ENCODE data around the gene OPN3. TPM values are rescaled to one million over a fixed set of nuclear protein-coding genes. Genes with fewer than 3 reads are reported as not detected.

Gene OPN3
- total RNA-seq: 10 to 100 TPM; 17.7 to 19.1 TPM
- polyA plus RNA-seq: 10 to 100 TPM; 11.3 to 13.3 TPM

GRCh38 chr1:241640149-241640866 lies at the start of gene OPN3, which contains the start of gene CHML:
TSS of gene OPN3 (minus strand) at chr1:241640369. CDS start at chr1:241640254, 115 bp downstream.
TSS of gene CHML (minus strand) at chr1:241640369. CDS start at chr1:241635766, 4,603 bp downstream.
- Histone ChIP-seq H3K36me3 (ENCODE audit: control insufficient read depth in 4 of 4, insufficient read depth in 3 of 4, low read depth in 1 of 4, low read length in 3 of 4) (peaks cover 0 to 2% (median under 1%) of the 10 kb centered on the region in 4 donors), H3K9ac (ENCODE audit: low read depth in 1 of 2, low read length in 2 of 2) (peak within 1 kb of the TSS; percentile 83 to 89), H3K27ac (ENCODE audit: low read depth in 1 of 2, low read length in 2 of 2) (peak within 1 kb of the TSS; percentile 88 to 89), H3K4me1 (ENCODE audit: control insufficient read depth in 4 of 4, insufficient read depth in 4 of 4, low read length in 3 of 4) (peaks cover 4 to 27% (median 9%) of the 10 kb centered on the region in 4 donors), H3K9me3 (ENCODE audit: control insufficient read depth in 4 of 4, low read length in 3 of 4) (no peaks in the 10 kb centered on the region), H3K4me3 (ENCODE audit: low read depth in 1 of 3, low read length in 3 of 3) (peak within 1 kb of the TSS; percentile 97 to 99 (median 98)), H3K27me3 (ENCODE audit: control insufficient read depth in 4 of 4, insufficient read depth in 4 of 4, low read length in 3 of 4) (no peaks in the 10 kb centered on the region)
- TF ChIP-seq SP1 (IDR thresholded peaks at IDR 0.05) (peak; percentile 7), YY1 (IDR thresholded peaks at IDR 0.05) (peak; percentile 76), EGR1 (IDR thresholded peaks at IDR 0.05; ENCODE audit: low read depth in 2 of 2) (no peak), CTCF (IDR thresholded peaks at IDR 0.05; ENCODE audit: low read depth, low read length, missing input control) (peak; percentile 7)
- TF ChIP-seq, protein P1, sequence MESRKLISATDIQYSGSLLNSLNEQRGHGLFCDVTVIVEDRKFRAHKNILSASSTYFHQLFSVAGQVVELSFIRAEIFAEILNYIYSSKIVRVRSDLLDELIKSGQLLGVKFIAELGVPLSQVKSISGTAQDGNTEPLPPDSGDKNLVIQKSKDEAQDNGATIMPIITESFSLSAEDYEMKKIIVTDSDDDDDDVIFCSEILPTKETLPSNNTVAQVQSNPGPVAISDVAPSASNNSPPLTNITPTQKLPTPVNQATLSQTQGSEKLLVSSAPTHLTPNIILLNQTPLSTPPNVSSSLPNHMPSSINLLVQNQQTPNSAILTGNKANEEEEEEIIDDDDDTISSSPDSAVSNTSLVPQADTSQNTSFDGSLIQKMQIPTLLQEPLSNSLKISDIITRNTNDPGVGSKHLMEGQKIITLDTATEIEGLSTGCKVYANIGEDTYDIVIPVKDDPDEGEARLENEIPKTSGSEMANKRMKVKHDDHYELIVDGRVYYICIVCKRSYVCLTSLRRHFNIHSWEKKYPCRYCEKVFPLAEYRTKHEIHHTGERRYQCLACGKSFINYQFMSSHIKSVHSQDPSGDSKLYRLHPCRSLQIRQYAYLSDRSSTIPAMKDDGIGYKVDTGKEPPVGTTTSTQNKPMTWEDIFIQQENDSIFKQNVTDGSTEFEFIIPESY (IDR thresholded peaks at IDR 0.05): no peak
- peak; percentile 97 for DNase-seq (ENCODE audit: low spot score)
- WGBS: 4% methylated on average over 81 of the region's 81 CpGs

DNA sequence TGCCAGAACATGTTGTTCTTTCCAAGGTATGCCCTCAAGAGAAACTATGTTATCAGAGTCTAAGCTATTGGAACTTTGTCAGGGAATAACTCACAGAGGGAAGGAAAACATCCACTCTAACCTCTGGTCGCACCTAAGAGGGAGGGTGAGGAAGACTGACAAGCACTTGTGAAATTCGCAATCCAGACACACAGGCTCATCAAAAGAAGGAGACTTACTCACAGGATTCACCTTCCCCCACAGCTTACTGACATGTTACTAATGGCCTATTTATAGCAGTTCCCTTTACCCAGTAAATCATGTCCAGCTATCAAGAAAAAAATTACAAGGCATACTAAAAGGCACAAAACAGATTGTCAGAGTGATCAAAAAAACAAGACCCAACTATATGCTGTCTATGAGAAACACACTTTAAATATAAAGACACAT lies 48.8 kb upstream of the OPN3 start:
- DNase-seq (ENCODE audit: low spot score): no peak
- Histone ChIP-seq H3K27ac (ENCODE audit: low read depth in 1 of 2, low read length in 2 of 2) (no peak overlapping the region), H3K9ac (ENCODE audit: low read depth in 1 of 2, low read length in 2 of 2) (no peak overlapping the region), H3K36me3 (ENCODE audit: control insufficient read depth in 4 of 4, insufficient read depth in 3 of 4, low read depth in 1 of 4, low read length in 3 of 4) (no peaks in the 10 kb centered on the region), H3K27me3 (ENCODE audit: control insufficient read depth in 4 of 4, insufficient read depth in 4 of 4, low read length in 3 of 4) (no peaks in the 10 kb centered on the region), H3K4me1 (ENCODE audit: control insufficient read depth in 4 of 4, insufficient read depth in 4 of 4, low read length in 3 of 4) (no peaks in the 10 kb centered on the region), H3K9me3 (ENCODE audit: control insufficient read depth in 4 of 4, low read length in 3 of 4) (no peaks in the 10 kb centered on the region), H3K4me3 (ENCODE audit: low read depth in 1 of 3, low read length in 3 of 3) (no peak overlapping the region)
- WGBS: 65% methylated on average over 2 of the region's 2 CpGs
- TF ChIP-seq SP1 (IDR thresholded peaks at IDR 0.05): no peak
- TF ChIP-seq FOXA2 (IDR thresholded peaks at IDR 0.05): no peak
- TF ChIP-seq JUND (IDR thresholded peaks at IDR 0.05): no peak
- TF ChIP-seq, protein P2, sequence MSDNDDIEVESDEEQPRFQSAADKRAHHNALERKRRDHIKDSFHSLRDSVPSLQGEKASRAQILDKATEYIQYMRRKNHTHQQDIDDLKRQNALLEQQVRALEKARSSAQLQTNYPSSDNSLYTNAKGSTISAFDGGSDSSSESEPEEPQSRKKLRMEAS (IDR thresholded peaks at IDR 0.05): no peak
- no peak for TF ChIP-seq HNF4G (IDR thresholded peaks at IDR 0.05)
- no peak for TF ChIP-seq FOXA1 (IDR thresholded peaks at IDR 0.05)
- no peak for TF ChIP-seq EGR1 (IDR thresholded peaks at IDR 0.05; ENCODE audit: low read depth in 2 of 2)
- no peak for TF ChIP-seq YY1 (IDR thresholded peaks at IDR 0.05)
- no peak for TF ChIP-seq GABPA (IDR thresholded peaks at IDR 0.05 in 1 of 2, conservative IDR thresholded peaks at IDR 0.05 in 1 of 2)
- TF ChIP-seq CTCF (IDR thresholded peaks at IDR 0.05; ENCODE audit: low read depth, low read length, missing input control): no peak
- TF ChIP-seq, protein P1 (IDR thresholded peaks at IDR 0.05): no peak
- TF ChIP-seq NR2F2 (IDR thresholded peaks at IDR 0.05): no peak
- TF ChIP-seq RXRA (IDR thresholded peaks at IDR 0.05): no peak
- TF ChIP-seq RAD21 (IDR thresholded peaks at IDR 0.05): no peak
- TF ChIP-seq TAF1 (conservative IDR thresholded peaks at IDR 0.05): no peak
- TF ChIP-seq HNF4A (conservative IDR thresholded peaks at IDR 0.05): no peak
- TF ChIP-seq, protein P3, sequence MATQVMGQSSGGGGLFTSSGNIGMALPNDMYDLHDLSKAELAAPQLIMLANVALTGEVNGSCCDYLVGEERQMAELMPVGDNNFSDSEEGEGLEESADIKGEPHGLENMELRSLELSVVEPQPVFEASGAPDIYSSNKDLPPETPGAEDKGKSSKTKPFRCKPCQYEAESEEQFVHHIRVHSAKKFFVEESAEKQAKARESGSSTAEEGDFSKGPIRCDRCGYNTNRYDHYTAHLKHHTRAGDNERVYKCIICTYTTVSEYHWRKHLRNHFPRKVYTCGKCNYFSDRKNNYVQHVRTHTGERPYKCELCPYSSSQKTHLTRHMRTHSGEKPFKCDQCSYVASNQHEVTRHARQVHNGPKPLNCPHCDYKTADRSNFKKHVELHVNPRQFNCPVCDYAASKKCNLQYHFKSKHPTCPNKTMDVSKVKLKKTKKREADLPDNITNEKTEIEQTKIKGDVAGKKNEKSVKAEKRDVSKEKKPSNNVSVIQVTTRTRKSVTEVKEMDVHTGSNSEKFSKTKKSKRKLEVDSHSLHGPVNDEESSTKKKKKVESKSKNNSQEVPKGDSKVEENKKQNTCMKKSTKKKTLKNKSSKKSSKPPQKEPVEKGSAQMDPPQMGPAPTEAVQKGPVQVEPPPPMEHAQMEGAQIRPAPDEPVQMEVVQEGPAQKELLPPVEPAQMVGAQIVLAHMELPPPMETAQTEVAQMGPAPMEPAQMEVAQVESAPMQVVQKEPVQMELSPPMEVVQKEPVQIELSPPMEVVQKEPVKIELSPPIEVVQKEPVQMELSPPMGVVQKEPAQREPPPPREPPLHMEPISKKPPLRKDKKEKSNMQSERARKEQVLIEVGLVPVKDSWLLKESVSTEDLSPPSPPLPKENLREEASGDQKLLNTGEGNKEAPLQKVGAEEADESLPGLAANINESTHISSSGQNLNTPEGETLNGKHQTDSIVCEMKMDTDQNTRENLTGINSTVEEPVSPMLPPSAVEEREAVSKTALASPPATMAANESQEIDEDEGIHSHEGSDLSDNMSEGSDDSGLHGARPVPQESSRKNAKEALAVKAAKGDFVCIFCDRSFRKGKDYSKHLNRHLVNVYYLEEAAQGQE (IDR thresholded peaks at IDR 0.05): no peak
- TF ChIP-seq, protein P4, sequence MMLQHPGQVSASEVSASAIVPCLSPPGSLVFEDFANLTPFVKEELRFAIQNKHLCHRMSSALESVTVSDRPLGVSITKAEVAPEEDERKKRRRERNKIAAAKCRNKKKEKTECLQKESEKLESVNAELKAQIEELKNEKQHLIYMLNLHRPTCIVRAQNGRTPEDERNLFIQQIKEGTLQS (IDR thresholded peaks at IDR 0.05): no peak
